ENCODE data around the gene H3-3A. TPM values are rescaled to one million over a fixed set of nuclear protein-coding genes. Genes with fewer than 3 reads are reported as not detected.

H3-3A gene
- polyA plus RNA-seq, 3 donors: 961 to 1,826 (median 1,812) TPM

GRCh38 chr1:226026833-226027232, 35.7 kb upstream of the H3-3A start:
- Histone ChIP-seq H3K4me2 (replicated peaks; ENCODE audit: extremely low read depth, low read length, poor library complexity, severe bottlenecking) (no peak overlapping the region), H3K79me2 (ENCODE audit: insufficient read depth, low read length) (no peaks in the 10 kb centered on the region), H3K4me3 (replicated peaks in 1 of 3; ENCODE audit: low read depth in 2 of 3, low read length in 3 of 3) (no peak overlapping the region), H4K20me1 (ENCODE audit: insufficient read depth, low read length) (no peaks in the 10 kb centered on the region), H3K36me3 (replicated peaks in 1 of 2; ENCODE audit: control insufficient read depth in 1 of 2, insufficient read depth in 2 of 2, low read length in 2 of 2) (no peaks in the 10 kb centered on the region), H3K9ac (ENCODE audit: insufficient read depth, low read length, poor library complexity, severe bottlenecking) (no peak overlapping the region), H3K27ac (ENCODE audit: low read depth in 1 of 2, low read length in 2 of 2) (no peak overlapping the region), H3K4me1 (ENCODE audit: control insufficient read depth in 1 of 2, insufficient read depth in 2 of 2, low read length in 2 of 2) (peaks cover 41 to 47% of the 10 kb centered on the region in 2 donors), H3K27me3 (ENCODE audit: control insufficient read depth in 2 of 2, insufficient read depth in 2 of 2, low read length in 2 of 2) (no peaks in the 10 kb centered on the region), H3K9me3 (replicated peaks in 1 of 2; ENCODE audit: control insufficient read depth in 1 of 2, insufficient read depth in 1 of 2, low read length in 2 of 2) (no peaks in the 10 kb centered on the region), H2AFZ (ENCODE audit: insufficient read depth, low read depth, low read length, poor library complexity, severe bottlenecking) (no peak overlapping the region)
- intact Hi-C loops (cut with micrococcal nuclease): loop anchor here (5.0 kb wide), 1 partner anchor 35 kb away; the partner anchor contains the start of gene H3-3A (in 2 of the 2)
- WGBS (ENCODE audit: insufficient coverage): no CpG with 5 or more reads among the region's 2 CpGs
- H3K27me3 Mint-ChIP-seq (ENCODE audit: low read depth in 3 of 3): peaks cover 0 to 2% (median 1%) of the 10 kb centered on the region in 3 donors
- no peak overlapping the region for H3K4me3 Mint-ChIP-seq
- no peak for DNase-seq
- H3K36me3 Mint-ChIP-seq: peaks cover 0 to 2% of the 10 kb centered on the region in 2 donors
- TF ChIP-seq CTCF (IDR thresholded peaks at IDR 0.05): no peak
- H3K4me1 Mint-ChIP-seq: peaks cover 45% of the 10 kb centered on the region
- peak overlapping the region in 2 of 7 donors; percentile 18 to 63 for H3K27ac Mint-ChIP-seq
- H3K9me3 Mint-ChIP-seq: peaks cover 0 to 2% (median 0%) of the 10 kb centered on the region in 7 donors

DNA sequence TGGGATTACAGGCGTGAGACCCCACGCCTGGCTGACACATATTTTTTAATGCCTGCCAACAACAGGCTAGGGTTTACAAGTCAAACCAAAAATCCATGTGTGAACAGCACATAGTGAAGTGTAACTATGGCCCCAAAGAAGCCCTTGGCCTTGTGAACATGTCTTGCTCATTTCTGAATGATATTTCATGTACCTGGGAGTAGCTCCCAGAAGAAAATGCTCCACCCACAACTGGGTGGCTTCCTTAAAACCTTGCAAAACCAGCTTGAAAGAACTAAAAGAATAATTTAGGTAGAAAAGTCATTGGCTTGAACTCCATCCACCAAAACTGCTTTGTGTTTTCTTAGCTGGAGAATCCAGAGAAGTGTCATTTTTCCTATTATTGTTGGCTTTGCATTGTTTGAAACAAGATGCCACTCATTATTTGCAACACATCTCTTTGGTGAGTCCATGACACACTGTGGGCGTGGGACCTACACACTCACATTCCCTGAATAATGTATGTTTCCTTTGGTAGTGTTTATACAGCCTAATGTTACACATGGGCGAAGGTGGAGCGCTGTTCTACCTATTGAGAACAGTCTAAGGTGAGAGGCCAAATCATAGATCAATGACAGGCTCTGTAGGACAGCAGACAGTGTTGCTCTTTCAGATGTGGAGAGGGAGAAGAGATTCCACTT, 34.8 kb upstream of the H3-3A start:
- Histone ChIP-seq H3K27ac (ENCODE audit: low read depth in 1 of 2, low read length in 2 of 2) (peak overlapping the region in 1 of 2 donors; percentile 93), H3K4me2 (replicated peaks; ENCODE audit: extremely low read depth, low read length, poor library complexity, severe bottlenecking) (no peak overlapping the region), H3K9ac (ENCODE audit: insufficient read depth, low read length, poor library complexity, severe bottlenecking) (no peak overlapping the region), H3K4me1 (ENCODE audit: control insufficient read depth in 1 of 2, insufficient read depth in 2 of 2, low read length in 2 of 2) (peaks cover 49 to 55% of the 10 kb centered on the region in 2 donors), H3K9me3 (replicated peaks in 1 of 2; ENCODE audit: control insufficient read depth in 1 of 2, insufficient read depth in 1 of 2, low read length in 2 of 2) (no peaks in the 10 kb centered on the region), H3K79me2 (ENCODE audit: insufficient read depth, low read length) (no peaks in the 10 kb centered on the region), H4K20me1 (ENCODE audit: insufficient read depth, low read length) (no peaks in the 10 kb centered on the region), H3K4me3 (replicated peaks in 1 of 3; ENCODE audit: low read depth in 2 of 3, low read length in 3 of 3) (no peak overlapping the region), H2AFZ (ENCODE audit: insufficient read depth, low read depth, low read length, poor library complexity, severe bottlenecking) (no peak overlapping the region), H3K27me3 (ENCODE audit: control insufficient read depth in 2 of 2, insufficient read depth in 2 of 2, low read length in 2 of 2) (no peaks in the 10 kb centered on the region), H3K36me3 (replicated peaks in 1 of 2; ENCODE audit: control insufficient read depth in 1 of 2, insufficient read depth in 2 of 2, low read length in 2 of 2) (no peaks in the 10 kb centered on the region)
- Mint-ChIP-seq H3K36me3 (peaks cover 0 to 4% of the 10 kb centered on the region in 2 donors), H3K27me3 (ENCODE audit: low read depth in 3 of 3) (peaks cover 0 to 5% (median 2%) of the 10 kb centered on the region in 3 donors), H3K4me1 (peaks cover 53% of the 10 kb centered on the region), H3K9me3 (peaks cover 0 to 7% (median 0%) of the 10 kb centered on the region in 7 donors), H3K27ac (peak overlapping the region; percentile 93 to 96 (median 95)), H3K4me3 (no peak overlapping the region)
- intact Hi-C loops (cut with micrococcal nuclease): loop anchor here (5.0 kb wide), 1 partner anchor 35 kb away; the partner anchor contains the start of gene H3-3A (in 2 of the 2)
- 100% methylated on average over 2 of the region's 5 CpGs for WGBS (ENCODE audit: insufficient coverage)
- DNase-seq: peak in 1 of 3 donors; percentile 17
- no peak for TF ChIP-seq CTCF (IDR thresholded peaks at IDR 0.05)

Measured in CD14-positive monocyte (primary cell).